ENCODE measurements around the gene PLXNA2.

Gene PLXNA2

DNA sequence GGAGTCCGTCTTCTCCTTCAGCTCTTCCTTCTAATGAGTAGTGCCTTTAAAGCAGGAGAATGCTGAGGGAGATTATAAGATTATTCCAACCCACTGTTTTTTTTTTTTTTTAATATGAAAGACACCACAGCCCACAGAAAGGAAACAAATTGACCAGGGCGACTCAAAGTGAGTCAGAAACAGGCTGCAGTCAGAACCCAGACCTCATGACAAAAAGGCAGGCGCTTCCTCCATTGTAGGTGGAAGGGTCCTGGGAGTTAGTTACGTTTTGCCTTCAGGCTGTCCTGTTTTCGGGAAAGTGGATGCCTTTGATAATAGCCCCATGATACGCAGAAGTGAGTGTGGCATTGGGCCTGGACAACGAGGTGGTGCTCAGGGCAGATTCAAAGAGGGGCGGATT is 21.0 kb downstream of the PLXNA2 start:
- TF ChIP-seq, protein P1, sequence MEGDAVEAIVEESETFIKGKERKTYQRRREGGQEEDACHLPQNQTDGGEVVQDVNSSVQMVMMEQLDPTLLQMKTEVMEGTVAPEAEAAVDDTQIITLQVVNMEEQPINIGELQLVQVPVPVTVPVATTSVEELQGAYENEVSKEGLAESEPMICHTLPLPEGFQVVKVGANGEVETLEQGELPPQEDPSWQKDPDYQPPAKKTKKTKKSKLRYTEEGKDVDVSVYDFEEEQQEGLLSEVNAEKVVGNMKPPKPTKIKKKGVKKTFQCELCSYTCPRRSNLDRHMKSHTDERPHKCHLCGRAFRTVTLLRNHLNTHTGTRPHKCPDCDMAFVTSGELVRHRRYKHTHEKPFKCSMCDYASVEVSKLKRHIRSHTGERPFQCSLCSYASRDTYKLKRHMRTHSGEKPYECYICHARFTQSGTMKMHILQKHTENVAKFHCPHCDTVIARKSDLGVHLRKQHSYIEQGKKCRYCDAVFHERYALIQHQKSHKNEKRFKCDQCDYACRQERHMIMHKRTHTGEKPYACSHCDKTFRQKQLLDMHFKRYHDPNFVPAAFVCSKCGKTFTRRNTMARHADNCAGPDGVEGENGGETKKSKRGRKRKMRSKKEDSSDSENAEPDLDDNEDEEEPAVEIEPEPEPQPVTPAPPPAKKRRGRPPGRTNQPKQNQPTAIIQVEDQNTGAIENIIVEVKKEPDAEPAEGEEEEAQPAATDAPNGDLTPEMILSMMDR (IDR thresholded peaks at IDR 0.05; ENCODE audit: low read depth, low read length), result no peak
- no peak overlapping the region for H3K4me3 ChIP-seq (ENCODE audit: low read depth, low read length)

DNA sequence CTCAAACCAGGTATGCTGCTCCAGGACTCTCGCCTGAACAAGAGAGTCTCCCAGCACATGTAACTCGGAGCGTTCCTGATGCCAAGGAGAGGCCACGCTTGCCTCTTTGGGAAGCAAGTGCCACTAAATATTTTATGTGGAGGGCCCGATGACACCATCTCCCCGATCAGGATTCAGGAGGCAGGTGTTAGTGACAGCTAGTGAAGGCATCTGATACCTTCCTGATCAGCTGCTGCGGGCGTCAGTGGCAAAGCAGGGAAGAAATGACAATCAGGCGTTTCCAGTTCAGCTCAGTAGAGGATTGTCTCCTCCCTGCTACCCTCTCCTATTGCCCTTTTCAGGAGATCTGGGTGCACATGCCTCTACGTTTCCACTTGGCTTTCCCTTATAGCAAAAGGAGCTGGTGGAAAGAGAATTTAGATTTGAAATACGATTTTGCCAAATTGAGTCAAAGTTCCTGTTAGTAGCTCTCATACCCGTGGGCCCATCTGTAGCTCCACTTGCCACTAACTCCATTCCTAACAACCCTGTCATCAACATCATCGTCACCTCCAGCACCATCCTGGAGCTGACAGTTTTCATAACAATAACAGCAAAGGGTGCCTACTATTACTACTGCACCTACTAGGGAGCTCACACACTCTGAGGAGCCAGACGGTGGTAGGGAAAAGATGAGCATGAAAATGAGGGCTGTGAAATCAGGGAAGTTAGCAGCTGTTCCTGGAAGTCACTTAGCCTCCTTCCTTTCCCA is 21.6 kb downstream of the PLXNA2 start:
- TF ChIP-seq, protein P1 (IDR thresholded peaks at IDR 0.05; ENCODE audit: low read depth, low read length), result no peak
- no peak overlapping the region for H3K4me3 ChIP-seq (ENCODE audit: low read depth, low read length)

GRCh38 chr1:208221291-208221622 is 22.9 kb downstream of the PLXNA2 start:
- TF ChIP-seq, protein P1 (IDR thresholded peaks at IDR 0.05; ENCODE audit: low read depth, low read length), result no peak
- H3K4me3 ChIP-seq (ENCODE audit: low read depth, low read length), result no peak overlapping the region

DNA sequence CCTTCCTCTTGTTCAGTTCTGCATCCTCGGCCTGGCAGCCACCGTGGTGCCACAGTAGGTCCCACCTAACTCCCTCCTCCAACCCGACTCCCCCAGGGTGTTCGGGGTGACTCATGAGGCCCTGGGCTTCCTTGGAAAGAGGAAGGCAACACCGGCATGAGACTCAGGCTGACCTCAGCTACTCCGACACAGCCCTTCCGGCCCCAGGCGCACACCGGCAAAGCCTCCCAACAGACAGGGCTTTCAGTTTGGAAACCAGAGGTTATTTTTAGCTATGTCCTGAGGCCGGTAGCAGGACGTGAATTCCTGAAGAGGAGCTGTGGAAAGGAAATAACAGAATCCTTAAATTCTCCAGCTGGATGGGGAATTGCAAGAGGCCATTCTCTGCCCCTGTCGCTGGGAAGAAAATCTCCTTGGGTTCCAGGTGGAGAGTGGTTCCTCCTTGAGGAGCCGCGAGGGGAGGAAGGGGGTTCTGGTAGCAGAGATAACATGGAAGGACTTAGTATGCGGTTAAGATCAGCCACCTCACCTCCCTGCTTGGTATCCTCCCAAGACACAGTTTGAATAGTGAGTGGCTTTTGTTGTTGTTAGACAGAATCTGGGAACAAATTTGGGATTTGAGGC is 24.4 kb downstream of the PLXNA2 start:
- H3K4me3 ChIP-seq (ENCODE audit: low read depth, low read length), result 0 out of 2 replicates have a peak overlapping the region, but pooled peaks have one; percentile 24
- TF ChIP-seq, protein P1 (IDR thresholded peaks at IDR 0.05; ENCODE audit: low read depth, low read length), result no peak

DNA sequence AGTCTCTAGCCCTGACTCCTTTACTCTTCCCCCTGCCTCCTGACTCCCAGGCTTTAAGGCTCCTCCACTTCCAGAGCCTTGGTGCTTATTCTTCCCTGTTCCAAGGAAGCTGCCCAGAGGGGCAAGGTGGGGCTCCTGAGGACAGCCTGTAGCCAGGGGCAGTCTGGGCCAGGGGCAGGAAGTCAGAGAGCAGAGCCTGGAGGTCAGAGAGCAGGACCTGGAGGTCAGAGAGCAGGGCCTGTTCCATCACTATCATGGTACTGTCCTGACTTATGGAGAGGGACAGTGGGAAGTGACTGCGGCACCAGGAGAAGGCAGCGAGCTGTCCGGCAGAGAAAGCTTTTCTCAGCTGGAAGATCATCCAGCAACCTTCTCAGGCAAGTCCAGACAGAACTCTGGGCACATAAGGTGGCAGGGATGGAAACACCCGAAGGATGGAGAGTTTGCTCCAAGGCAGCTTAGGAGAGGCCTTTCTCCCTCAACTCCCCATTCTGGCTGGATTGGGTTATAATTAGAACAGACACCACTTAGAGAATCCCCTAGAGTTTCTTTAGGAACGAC is 25.0 kb downstream of the PLXNA2 start:
- no peak overlapping the region for H3K4me3 ChIP-seq (ENCODE audit: low read depth, low read length)
- TF ChIP-seq, protein P1 (IDR thresholded peaks at IDR 0.05; ENCODE audit: low read depth, low read length), result no peak

GRCh38 chr1:208218237-208219097 is 25.7 kb downstream of the PLXNA2 start:
- TF ChIP-seq, protein P1 (IDR thresholded peaks at IDR 0.05; ENCODE audit: low read depth, low read length), result no peak
- H3K4me3 ChIP-seq (ENCODE audit: low read depth, low read length), result no peak overlapping the region

Data from WI38 (cell line).